HEK293T (cell line): ENCODE results near the gene KRT2.

Source experiments
- CTCF ChIA-PET: fragments of 350-600 bp; formaldehyde crosslinking; extraction: SDS; loops from one replicate; lab custom pipeline; 2021; ENCODE audit warnings: antibody characterized with exemption, inconsistent platforms; lab: Yijun Ruan, JAX
- POLR2A ChIA-PET: fragments of 350-600 bp; formaldehyde crosslinking; extraction: SDS; loops from one replicate; lab custom pipeline; 2020; ENCODE audit warnings: antibody characterized with exemption, inconsistent platforms; lab: Yijun Ruan, JAX
- DNase-seq: peaks from one replicate; pipeline ENCODE4 v3.0.0; 2012; ENCODE audit warnings: mixed read lengths; ENCODE audit errors: extremely low spot score
- ARNT ChIP-seq: fragments of 450-650 bp; IDR thresholded peaks from 2 replicates; pipeline ENCODE4 v1.6.1; 2017; ENCODE audit warnings: mild to moderate bottlenecking
- BHLHE40 ChIP-seq: fragments of 450-650 bp; IDR thresholded peaks from 2 replicates; pipeline ENCODE4 v1.6.1; 2016; ENCODE audit warnings: mild to moderate bottlenecking, moderate library complexity, borderline replicate concordance
- CTBP1 ChIP-seq: fragments of 450-650 bp; IDR thresholded peaks from 2 replicates; pipeline ENCODE4 v1.6.1; 2016; ENCODE audit warnings: borderline replicate concordance
- ELF4 ChIP-seq: fragments of 450-650 bp; IDR thresholded peaks from 2 replicates; pipeline ENCODE4 v1.6.1; 2017; ENCODE audit warnings: antibody characterized with exemption
- FOXA1 ChIP-seq: fragments of 450-650 bp; IDR thresholded peaks from 2 replicates; pipeline ENCODE4 v1.6.1; 2016; ENCODE audit warnings: mild to moderate bottlenecking
- FOXK2 ChIP-seq: fragments of 450-650 bp; IDR thresholded peaks from 2 replicates; pipeline ENCODE4 v1.6.1; 2016; ENCODE audit warnings: mild to moderate bottlenecking
- FOXM1 ChIP-seq: fragments of 450-650 bp; IDR thresholded peaks from 2 replicates; pipeline ENCODE4 v1.6.1; 2017; ENCODE audit warnings: mild to moderate bottlenecking, borderline replicate concordance
- HDGF ChIP-seq: fragments of 450-650 bp; IDR thresholded peaks from 2 replicates; pipeline ENCODE4 v1.6.1; 2017; ENCODE audit warnings: antibody characterized with exemption, borderline replicate concordance
- L3MBTL2 ChIP-seq: fragments of 450-650 bp; conservative IDR thresholded peaks from 2 replicates; pipeline ENCODE4 v1.6.1; 2016; ENCODE audit warnings: mild to moderate bottlenecking
- LEF1 ChIP-seq: fragments of 450-650 bp; IDR thresholded peaks from 2 replicates; pipeline ENCODE4 v1.6.1; 2017; ENCODE audit warnings: mild to moderate bottlenecking, borderline replicate concordance
- NFRKB ChIP-seq: fragments of 450-650 bp; IDR thresholded peaks from 2 replicates; pipeline ENCODE4 v1.6.1; 2016; ENCODE audit warnings: mild to moderate bottlenecking, moderate library complexity
- SP1 ChIP-seq: fragments of 450-650 bp; IDR thresholded peaks from 2 replicates; pipeline ENCODE4 v1.6.1; 2017
- SUZ12 ChIP-seq: fragments of 450-650 bp; IDR thresholded peaks from 2 replicates; pipeline ENCODE4 v1.6.1; 2016; ENCODE audit warnings: mild to moderate bottlenecking
- TARDBP ChIP-seq: fragments of 450-650 bp; IDR thresholded peaks from 2 replicates; pipeline ENCODE4 v1.6.1; 2016
- ZNF384 ChIP-seq: fragments of 450-650 bp; IDR thresholded peaks from 2 replicates; pipeline ENCODE4 v1.6.1; 2016
- TF ChIP-seq, protein P1 (sequence below): fragments of 450-650 bp; IDR thresholded peaks from 2 replicates; pipeline ENCODE4 v1.6.1; 2016

Gene KRT2

DNA sequence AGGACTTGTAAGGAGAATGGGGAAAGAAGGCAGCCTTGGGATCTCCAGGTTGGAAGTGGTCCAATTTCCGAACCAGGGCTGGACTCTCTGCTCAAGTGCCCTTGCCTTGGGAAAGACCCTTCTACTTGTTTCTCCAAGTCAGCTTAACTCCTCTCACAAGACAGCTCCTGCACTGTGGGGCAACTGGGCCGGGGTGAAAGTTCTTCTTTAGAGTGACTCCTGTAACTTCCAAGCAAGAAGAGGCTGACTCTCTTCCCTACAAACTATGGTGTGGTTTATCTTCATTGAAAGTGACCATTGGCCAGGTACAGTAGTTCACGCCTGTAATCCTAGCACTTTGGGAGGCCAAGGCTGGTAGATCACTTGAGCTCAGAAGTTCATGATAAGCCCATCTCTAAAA lies 14.5 kb upstream of the KRT2 start:
- no peak for DNase-seq
- ChIA-PET POLR2A (no interaction called here), CTCF (interaction anchor here (0.7 kb wide), 1 partner anchor 458 kb away, joined by 3 read pairs; no protein-coding TSS in a partner anchor)
- no peak for TF ChIP-seq TARDBP

DNA sequence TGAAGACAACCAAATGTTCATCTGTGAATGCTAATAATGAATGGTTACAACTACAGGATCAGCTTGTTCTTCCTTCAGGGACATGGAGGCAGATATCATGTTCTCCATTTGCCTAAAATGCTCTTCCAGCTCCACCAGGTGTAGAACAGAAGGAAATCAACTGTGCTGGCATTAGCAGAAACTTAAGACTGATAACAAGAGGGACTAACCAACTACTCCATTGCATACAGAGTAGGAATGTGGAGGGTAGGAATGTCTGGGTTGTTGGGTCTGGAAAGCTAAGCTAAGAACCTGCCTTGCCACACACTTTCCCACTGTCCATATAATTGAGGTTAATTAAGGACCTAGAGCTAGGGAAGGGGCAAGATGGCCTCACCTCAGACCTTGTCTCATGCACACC lies 11.4 kb upstream of the KRT2 start:
- TF ChIP-seq SUZ12 (no peak), NFRKB (no peak), LEF1 (no peak), ARNT (no peak), ELF4 (no peak)
- no peak for DNase-seq
- POLR2A ChIA-PET, result no interaction called here
- CTCF ChIA-PET, result interaction anchor here (0.7 kb wide), 1 partner anchor 9 kb away, joined by 3 read pairs; no protein-coding TSS in a partner anchor

DNA sequence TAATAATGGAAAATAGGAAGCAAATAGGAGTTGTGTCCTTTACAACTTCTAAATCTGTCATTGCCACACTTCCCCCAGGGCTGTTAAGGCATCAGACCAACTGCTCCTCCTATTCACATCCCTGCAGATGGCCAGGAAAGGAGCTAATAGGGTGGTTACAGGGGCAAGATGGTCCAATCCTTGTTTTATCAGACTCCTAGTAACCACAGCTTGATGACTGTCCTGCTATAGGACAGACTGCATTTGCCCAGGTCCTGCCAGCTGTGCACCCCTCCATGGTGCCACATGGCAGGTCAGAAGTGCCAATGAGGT lies 10.9 kb upstream of the KRT2 start:
- no peak for TF ChIP-seq TARDBP
- no peak for TF ChIP-seq FOXM1
- no peak for TF ChIP-seq SP1
- no peak for TF ChIP-seq ELF4
- no peak for TF ChIP-seq HDGF
- no peak for TF ChIP-seq LEF1
- no peak for TF ChIP-seq ZNF384
- TF ChIP-seq SUZ12, result no peak
- TF ChIP-seq BHLHE40, result no peak
- no peak for TF ChIP-seq L3MBTL2
- no peak for TF ChIP-seq ARNT

DNA sequence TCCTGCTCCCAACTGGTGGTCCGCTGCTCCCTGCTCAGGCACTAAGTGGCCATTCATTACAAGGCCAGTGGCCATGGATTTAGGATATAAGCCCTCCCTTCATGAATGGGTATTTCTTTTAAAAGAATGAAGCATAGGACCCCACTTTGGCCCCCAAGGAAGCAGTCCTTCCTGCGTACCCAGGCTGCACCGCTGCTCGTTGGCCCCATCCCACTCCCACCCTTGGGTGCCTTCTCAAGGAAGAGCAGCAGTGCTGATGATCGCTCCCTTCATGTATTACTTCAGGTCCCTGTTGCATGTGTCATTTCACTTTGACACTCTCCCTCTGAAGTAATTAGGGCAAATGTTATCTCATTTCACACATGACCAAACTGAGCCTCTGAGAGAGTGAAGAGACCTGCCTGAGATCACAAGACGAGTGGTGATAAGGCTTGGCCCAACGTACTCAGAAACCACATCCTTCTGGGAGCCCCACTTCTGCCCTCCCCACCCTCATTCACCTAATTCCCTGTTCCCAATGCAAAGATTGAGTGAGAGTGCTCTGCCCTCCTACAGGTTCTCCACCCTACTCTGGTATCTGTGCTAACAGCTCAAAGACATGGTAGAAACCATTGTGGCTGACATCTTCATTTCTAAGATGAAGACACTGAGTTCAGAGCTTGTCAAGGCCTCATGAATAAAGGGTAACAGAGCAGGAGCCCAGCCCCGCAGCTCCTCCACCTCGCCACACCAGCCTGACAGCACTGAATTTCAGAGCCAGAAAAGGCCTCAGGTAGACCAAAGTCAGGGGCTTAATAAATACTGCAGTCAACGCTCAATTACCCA lies 10.3 kb upstream of the KRT2 start:
- ChIA-PET POLR2A (no interaction called here), CTCF (no interaction called here)
- DNase-seq, result no peak
- TF ChIP-seq L3MBTL2 (no peak), FOXA1 (no peak), LEF1 (no peak), BHLHE40 (no peak), ELF4 (no peak), NFRKB (no peak), TARDBP (no peak), HDGF (no peak), FOXK2 (no peak), ARNT (no peak), SP1 (no peak), ZNF384 (no peak), CTBP1 (no peak), SUZ12 (no peak), FOXM1 (no peak)
- TF ChIP-seq, protein P1, sequence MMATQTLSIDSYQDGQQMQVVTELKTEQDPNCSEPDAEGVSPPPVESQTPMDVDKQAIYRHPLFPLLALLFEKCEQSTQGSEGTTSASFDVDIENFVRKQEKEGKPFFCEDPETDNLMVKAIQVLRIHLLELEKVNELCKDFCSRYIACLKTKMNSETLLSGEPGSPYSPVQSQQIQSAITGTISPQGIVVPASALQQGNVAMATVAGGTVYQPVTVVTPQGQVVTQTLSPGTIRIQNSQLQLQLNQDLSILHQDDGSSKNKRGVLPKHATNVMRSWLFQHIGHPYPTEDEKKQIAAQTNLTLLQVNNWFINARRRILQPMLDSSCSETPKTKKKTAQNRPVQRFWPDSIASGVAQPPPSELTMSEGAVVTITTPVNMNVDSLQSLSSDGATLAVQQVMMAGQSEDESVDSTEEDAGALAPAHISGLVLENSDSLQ, result no peak

More for the DNA sequence above, 10.9 kb upstream of the KRT2 start:
- ChIA-PET POLR2A (no interaction called here), CTCF (no interaction called here)
- DNase-seq, result no peak

DNA sequence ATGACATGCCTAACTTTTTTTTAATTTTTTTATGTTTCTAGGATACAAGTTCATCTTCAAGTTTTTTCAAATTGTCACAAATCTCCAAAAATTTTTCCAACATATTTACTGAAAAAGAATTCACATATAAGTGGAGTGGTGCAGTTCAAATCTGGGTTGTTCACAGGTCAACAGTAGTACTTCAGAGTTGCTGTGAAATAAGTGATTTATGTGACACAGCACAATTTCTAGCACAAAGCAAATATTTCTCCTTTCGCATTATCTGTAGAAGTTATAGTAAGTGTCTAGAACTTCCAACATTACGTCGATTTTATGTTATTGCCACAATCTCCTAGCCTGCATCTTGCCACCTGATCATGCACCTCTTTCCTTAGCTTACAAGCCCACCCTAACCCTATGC lies 9.7 kb upstream of the KRT2 start:
- ChIA-PET CTCF (no interaction called here), POLR2A (no interaction called here)
- no peak for DNase-seq
- TF ChIP-seq LEF1 (no peak), CTBP1 (no peak), FOXM1 (no peak), L3MBTL2 (no peak), ELF4 (no peak), FOXA1 (no peak), BHLHE40 (no peak)
- TF ChIP-seq, protein P1, result no peak

DNA sequence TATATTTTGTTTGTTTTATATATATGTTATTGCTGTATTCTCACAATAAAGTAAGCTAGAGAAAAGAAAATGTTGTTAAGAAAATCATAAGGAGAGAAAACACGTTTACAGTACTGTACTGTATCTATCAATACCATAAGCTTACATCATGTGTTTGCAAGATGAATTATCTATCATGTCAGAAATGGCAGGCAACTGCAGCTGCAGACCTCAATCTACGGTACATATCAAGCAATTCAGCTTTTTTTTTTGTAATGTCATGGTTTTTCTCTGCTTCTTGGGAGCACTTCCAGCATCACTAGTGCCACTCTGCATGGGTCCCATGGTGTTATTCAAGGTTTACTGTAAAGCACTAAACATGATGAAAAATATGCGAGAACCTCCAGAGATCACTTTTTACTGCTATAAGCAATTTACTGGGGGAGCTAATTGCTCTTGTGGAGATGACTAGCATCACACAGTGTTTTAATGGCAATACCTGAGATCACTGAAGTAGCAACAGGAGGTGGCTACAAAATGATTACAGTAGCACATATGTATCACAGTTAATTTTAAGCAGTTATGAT lies 9.0 kb upstream of the KRT2 start:
- TF ChIP-seq BHLHE40 (no peak), FOXM1 (no peak), NFRKB (no peak), SUZ12 (no peak), LEF1 (no peak), ZNF384 (no peak), ARNT (no peak), L3MBTL2 (no peak), FOXA1 (no peak), CTBP1 (no peak), TARDBP (no peak), HDGF (no peak)
- TF ChIP-seq, protein P1, result no peak
- DNase-seq, result no peak
- POLR2A ChIA-PET, result no interaction called here
- CTCF ChIA-PET, result interaction anchor here (0.6 kb wide), 1 partner anchor 1240 kb away, joined by 3 read pairs; no protein-coding TSS in a partner anchor
